HG03095 (cell line): ENCODE data around the gene NEURL1.

Experiments used
- ATAC-seq: cut with Tn5 transposase; IDR thresholded peaks from one replicate; pipeline ENCODE4 v1.9.1; 2021; ENCODE audit warnings: moderate library complexity; ENCODE audit not compliant: unreplicated experiment

NEURL1 gene

DNA sequence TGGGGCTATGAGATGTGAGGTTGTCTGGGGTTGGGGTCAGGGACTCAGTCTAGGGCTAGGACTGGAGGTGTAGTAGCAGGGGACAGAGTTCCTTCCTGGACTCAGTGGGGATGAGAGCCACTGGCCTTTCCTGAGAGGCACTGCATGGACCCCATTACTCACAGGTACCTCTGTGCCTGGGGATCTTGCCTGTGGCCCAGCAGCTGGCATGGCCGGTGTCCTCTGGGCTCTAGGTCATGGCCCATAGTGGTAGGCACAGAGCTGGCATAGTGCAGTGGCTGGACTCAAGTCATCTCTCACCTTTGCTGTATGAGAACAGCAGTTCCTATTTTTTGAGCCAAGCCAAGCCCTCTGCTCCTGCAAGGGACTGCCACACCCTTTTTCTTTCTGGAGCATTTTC is 51.9 kb downstream of the NEURL1 start:
- no peak for ATAC-seq

DNA sequence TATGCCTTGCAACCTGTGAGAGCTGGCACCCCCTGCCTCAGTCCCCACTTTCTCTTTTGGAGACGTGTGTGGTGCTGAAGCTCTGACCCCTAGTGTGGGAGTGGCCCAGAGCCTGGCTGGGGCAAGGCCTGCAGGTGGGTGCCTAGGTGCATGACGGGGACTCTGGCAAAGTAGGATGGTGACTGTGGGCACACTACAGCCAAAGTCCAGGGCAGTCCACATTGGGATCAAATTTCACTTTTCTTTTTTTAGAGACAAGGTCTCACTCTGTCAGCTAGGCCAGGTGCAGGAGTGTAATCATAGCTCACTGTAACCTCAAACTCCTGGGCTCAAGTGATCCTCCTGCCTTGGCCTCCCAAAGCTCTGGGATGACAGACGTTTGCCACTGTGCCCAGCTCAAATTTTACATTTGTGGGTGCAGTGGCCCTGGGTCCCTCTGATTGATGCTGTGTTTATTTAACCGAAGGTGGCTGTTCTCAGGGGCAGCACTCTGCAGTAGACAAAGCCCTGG is 52.3 kb downstream of the NEURL1 start:
- no peak for ATAC-seq

DNA sequence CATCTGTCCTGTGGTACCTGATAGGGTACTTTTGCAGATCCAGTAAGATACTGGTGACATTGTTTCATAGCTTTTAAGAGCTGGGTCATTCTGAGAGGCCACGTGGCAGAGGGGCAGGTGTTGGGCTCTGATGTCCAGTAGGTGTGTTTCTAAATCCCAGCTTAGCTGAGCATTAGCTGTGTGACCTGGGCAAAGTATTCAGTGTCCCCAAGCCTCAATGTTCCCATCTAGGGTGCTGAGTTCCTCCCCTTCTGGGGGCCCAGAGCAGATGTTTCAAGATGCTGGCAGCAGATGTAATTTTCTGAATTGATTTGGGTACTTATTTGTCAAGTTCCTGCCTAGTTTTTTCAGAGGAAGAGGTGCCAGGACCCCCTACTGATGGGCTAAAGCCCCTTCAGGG is 52.9 kb downstream of the NEURL1 start:
- no peak for ATAC-seq

DNA sequence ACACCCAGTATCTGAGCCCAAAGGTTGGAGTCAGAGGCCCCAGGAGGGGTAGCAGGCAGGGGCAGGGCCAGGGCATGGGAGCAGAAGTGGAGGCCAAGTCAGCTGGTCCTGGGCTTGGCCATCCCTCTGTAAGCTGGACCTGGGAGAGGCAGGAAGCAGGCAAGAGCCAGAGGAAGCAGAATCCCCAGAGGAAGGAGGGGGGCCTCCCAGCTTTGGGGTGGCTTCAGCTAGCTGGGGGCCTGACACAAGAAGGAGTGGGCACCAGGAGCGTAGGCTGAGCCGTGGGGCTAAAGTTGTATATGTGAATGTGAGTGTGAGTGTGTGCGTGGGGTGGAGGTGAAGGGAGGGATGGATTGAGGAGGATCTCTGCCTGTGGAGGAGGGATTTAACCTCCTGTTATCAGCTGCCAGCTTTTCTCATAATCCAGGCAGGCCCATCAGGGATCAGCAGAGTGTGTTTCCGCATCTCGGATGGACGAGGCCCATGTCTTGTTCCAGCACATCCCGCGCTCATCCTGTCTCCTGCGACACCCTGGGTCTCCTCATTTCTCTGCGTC is 54.0 kb downstream of the NEURL1 start:
- ATAC-seq = no peak

DNA sequence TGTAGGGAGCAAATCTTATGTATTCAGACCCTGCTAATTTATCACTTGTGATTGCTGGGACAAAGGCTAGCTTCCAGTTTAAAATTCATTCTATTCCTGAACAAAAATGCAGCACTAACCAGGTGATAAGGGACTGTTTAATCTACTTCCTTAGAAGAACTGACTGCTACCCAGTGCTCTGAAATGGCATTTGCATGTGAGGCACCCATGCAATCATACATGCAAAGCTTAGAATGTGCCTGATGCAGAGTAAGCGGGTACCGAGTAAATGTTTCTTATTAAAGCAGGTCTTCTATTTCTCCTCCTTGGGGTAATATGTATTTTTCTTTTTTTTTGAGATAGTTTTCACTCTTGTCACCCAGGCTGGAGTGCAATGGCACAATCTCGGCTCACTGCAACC is 54.5 kb downstream of the NEURL1 start:
- no peak for ATAC-seq

DNA sequence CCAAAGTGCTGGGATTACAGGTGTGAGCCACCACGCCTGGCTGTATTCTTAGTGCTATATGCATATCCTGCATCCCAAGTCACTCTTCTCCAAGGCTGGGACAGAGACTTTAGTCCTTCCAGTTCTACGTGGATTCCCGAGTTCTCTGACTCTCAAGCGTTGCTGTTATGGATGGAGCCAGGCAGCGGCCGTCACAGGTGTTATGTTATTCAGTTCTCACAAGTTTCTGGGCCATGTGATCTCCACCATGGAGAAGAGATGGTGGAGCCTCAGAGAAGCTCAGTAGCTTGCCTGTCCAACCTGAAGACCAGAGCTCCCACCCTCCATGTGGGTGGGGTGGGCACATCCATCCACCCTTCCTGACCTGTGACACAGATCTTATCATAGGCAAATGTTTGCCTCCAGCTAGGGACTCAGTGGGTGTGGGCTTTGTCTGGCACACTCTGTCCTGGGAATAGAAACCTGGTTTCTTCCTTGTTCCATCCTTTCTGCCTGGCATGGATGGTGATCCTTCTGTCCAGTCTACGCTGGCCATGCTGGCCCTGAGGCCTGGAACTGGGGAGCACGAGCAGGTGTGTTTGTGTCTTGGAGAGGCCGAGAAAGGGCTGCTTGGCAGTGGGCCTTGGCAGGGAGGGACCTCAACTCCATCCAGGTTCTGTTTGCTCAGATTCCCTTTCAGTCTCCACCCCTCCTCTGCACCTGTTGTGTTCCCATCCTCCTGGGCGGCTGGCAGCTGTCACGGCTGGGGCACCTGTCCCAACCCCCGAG is 55.3 kb downstream of the NEURL1 start:
- ATAC-seq = no peak

DNA sequence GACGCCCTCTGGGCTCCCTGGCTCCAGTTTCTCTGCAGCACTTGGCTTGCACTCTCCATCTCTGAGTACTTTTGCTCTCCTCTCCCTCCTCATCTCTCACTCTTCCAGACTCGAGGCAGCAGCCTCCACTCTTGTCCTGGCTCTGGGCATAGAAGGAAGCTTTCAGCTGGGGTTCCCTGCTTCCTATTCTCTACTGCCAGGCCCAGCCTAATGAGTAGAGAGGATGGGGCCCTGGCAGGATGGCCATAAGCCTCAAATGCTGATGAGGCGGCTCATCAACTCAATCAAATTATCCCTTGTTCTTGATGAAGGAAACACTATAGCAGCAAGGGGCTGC is 55.8 kb downstream of the NEURL1 start:
- no peak for ATAC-seq

DNA sequence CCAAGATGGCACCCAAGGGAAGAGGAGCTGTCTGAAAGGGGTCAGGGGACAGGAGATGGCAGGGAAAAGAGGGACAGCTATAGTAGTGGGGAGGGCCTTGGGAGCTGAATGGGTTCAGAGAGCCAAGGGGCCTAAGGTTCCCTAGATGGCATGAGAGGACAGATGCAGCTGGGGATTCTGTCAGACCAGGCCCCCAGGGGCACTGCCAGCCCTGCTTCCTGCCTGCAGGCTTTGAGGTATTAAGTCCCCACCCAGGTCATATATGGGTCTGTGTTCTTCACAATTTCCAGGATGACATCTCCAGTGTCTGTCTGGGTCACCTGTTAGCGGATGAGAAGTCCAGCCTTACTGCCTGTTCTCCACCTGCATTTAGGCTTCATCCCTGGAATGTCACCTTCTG is 56.7 kb downstream of the NEURL1 start:
- ATAC-seq = no peak

DNA sequence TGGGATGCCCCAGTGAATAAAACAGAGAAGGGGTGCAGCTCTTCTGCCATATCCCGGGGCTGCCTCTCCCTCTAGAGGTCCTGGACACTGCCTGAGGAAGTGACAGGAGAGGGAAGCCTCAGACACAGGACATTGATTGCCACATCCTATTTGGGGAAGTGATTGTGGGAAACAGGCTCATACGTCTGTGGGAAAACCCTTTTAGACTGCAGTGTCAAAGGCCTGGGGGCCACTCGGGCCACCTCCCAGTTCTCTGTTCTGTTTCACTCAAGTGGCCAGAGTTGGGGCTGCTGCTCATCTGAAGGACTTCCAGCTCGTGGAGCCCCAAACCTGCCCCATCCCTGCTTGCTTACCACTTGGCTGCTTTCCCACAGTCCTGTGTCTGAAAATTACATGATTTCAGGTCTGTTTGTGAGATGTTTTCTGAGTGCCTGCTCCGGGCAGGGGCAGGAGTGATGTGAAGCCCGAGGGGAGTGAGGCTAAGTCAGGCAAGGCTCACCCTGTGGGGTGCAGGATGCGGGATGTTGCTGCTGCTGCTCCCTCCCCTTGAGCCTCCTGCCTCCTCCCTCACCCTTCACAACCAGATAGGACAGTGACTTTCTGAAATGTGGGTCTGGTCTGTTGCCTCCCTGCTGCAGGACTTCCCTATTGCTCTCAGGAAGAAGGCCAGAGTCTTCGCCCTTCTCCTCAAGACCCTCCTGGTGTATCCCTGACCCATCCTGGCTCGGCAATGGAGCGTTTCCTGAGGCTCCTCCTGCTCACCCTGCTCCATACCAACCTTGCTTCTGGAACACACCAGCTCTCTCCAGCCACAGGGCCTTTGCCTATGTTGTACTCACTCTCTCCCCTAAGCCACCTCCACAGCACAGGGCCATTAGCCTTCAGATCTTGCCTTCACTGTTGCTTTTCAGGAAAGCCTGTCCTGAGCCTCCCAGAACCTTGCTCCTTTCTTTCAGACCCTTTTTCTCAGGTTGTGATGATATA is 58.4 kb downstream of the NEURL1 start:
- ATAC-seq = no peak

DNA sequence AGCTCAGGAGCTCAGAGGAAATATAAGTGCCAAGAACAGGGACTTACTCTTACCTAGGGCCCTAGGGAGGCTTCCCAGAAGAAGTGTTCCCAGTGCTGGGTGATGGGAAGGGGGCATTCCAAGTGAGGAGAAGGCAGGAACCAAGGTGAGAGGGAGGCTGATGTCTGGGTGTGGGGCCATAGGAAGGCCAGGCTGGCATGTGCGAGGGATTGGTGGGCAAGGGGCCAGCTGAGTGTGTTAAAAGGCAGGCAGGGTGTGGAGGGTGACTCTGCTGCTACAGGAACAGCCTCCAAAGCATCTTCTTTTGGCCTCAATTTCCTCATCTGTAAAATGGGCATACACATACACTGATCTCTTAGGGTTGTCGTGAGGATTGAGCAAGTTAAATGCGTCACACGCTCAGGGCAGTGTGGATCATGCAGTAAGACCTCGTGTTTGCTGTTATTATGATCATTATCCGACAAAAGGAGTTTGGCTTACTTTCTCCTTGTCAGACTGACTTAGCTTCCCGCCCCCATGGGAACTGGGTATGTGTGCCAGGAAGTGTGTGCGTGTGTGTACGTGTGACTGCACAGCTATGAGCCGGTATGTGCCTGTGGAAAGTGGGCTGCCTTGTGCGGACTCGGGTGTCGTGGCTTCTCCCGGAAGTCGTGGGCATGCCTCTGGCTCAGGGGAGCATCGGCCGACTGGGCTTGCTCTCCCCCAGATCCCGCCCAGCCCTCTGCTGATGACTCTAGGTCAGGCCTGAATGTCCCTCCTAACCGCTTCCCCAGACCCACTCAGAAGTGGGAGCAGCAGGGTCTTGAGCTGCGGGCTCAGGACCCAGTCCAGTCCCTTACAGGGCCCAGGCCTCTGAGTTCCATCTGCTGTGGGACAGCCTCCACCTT is 59.6 kb downstream of the NEURL1 start:
- no peak for ATAC-seq

DNA sequence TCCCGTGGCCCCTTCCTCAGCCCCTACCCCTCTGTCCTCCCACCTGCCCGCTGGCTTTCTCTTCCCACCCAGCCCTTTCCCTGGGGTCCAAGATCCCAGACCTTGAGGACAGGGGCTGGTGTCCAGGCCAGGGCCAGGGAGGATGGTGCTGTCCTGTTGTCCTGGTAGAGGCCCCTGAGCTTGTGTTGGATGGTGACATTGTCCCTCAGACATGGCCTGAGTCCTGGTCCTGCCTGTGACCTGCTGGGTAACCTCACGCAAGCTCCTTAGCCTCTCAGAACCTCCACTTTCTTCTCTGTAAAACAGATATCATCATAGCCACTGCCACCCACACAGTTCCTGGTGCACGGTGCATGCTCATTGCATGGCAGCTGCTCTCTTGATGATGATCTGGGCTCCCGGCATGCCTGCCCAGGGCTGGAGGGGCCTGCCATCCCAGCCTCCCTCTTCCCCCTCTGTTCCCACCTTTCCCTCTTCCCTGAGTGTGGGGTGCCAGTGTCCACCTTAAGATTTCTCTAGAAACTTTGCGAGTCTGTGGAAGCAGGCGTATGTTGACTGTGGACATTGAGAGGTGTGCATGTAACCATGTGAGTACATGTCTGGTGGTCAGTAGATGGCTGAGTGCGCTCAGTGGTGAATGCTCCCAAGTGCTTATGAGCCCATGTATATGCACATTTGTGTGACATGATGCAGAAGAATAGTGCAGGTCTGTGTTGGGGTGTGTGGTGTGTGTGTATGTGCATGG is 60.4 kb downstream of the NEURL1 start:
- no peak for ATAC-seq

DNA sequence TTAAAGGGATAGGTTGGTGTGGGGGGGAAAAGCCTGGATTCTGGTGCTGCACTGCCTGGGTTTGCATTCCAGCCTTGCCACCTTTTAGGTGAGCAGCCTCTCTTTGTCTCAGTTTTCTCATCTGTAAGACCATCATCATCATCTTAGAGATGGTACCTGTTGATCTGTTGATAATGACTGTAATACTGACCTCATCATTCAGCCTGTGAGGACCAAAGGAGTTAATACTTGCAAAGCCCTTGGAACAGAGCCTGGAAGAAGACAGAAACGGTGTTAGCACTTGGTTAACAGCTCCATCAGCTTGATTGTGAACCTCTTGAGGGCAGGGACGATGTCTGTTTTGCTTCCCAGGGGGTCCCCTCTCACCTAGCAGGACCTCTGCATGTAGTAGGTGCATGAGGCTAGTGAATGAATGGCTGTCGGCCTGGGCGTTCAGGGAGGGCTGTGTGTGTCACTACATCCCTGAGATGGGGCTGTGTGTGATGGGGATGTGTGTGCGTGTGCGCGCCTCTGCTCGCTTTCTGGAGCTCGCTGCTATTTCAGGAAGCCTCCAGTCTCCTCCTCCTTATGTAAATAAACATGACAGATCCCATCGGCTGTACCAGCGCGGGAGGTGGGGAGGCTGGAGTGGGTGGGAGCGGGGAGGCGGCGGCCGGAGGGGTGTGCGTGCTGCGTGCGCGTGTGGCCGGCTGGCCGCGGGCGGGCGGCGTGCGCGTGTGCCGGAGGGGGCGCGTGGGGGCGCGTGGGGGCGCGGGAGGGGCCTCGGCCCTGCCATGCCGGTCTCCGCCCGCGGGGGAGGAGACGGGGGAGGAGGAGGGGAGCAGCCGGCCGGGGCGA is 61.2 kb downstream of the NEURL1 start:
- ATAC-seq = no peak

DNA sequence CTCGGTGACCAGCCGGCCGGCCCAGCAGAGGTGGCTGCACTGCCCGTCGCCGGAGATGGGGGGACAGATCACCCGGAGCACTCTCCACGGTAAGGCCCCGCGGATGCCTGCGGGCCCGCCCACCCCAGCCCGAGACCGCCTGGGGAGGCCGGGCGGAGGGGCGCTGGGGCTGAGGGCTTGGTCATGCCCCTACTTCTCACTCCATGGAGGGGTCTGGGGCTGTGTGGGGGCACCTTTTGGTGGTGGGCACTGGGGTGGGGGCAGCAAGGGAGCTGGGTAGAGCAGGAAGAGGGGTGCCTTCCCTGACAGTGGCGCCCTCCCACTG is 61.8 kb downstream of the NEURL1 start:
- no peak for ATAC-seq

DNA sequence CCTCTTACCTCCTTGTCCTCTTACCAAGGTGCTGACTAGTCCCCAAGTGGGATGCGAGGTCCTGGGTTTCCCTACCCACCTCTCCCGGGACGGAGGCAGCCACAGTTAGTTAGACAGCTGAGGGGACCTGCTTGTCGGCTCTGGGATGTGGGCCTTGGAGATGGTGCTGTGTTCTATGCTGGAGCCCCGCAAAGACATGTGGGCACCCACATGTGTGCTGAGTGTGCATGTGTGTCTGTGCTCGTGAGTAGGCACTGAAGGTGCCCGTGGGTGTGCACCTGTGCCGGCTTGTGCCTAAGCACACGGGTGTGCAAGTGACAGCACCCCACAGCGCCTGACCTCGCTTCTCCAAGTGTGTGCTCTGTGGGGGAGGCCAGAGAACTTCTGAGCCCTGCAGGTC is 62.2 kb downstream of the NEURL1 start:
- ATAC-seq = no peak

DNA sequence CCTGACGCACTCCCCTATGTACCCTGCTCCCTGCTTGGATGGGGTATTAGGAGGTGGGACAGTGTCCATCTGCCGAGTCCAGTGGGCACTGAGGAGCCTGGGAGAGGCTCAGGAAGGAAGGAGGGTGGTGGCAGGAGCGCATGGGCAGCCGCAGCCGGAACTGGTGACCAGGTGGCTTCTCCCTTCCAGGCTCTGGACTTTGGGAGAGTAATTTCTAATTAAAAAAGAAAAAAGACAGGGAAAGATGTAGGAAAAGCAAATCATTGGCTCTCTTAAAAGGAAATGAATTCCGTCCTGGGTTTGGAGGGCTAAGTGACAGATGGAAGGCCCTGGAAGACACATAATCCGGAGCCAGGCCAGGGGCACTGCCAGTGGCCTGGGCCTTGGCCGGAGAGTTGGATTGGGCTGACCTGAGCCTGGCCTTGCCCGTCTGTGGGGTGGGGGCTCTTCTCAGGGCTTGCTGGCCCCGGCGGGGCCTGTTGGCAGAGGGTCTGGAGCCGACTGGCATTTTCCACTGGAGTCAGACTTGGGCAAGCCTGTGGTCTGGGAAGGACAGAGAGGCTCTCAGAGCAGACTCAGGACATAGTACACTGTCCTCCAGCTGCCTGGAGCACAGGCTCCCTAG is 63.0 kb downstream of the NEURL1 start:
- ATAC-seq = no peak

DNA sequence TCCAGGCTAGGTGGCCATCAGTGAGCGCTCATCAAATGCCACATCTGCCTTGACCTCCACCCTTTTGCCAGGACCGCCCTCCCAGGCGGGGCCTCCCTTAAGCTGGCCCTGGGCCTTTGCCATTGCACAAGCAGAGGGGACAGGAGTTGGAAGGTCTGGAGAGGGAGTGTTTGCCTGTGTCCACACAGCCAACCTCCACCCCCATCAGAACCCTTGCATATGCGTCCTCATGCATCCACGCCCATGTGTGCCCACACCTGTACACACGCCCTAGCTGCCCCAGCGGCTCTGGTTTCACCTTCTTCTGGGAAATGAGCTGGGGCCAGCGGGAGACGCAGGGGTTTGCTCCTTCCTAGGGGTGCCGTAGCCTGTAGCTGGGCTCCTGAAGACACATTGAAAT is 64.0 kb downstream of the NEURL1 start:
- no peak for ATAC-seq

DNA sequence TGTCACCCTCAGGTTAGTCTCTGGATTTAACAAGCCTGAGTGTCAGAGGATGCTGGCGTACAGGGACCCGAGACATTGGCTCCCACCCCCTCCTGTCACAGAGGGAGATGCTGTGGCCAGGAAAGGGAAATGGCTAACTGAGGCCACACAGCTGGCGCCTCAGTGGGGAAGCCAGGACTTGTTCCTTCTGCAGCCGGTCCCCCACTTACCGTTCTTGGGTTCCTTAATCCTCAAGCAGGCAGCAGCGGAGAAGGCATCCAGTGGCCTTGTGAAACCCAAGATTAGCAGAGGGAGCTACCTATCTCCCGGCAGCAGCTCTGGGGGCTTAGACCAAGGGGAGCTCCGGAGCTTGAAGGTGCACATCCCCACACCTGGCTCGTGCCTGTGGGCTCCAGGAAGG is 65.4 kb downstream of the NEURL1 start:
- ATAC-seq = no peak

DNA sequence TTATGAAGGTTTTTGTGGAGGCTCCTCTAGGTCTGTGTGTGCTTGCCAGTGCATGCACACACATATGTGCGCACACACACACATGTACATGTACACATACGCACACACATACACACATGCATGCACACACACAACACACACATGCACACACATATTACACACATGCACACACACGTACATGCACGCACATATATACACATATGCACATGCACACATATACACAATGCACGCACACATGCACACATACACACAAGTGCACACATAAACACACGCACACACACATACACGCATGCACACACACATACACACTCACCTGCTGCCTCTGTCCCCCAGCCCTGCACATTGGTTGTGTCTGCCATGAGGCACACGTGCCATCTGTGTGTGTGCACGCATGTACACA is 66.3 kb downstream of the NEURL1 start:
- ATAC-seq = no peak

DNA sequence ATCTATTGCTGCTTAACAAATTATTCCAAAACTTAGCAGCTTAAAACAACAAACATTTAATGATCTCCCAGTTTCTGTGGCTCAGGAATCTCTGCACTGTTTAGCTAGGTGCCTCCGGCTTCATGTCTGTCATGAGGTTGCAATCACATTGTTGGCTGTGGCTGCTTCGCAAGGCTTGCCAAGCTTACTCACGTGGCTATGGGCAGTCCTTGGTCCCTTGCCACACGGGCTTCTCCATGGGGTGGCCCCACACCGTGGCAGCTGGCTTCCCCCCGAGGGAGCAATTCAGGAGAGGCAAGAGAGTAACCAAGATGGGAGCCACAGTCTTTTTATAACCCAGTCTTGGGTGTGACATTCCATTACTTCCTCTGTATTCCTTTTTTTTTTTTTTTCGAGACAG is 67.4 kb downstream of the NEURL1 start:
- ATAC-seq = no peak
